Astrocyte of the spinal cord (primary cell): ENCODE data around the gene SPINK9.
A peak's percentile ranks its signal among the peaks of the same experiment; 100 is the strongest.

ENCODE experiments used
- DNase-seq: peaks from one replicate; pipeline ENCODE4 v3.0.0; 2011; ENCODE audit warnings: low read depth, low spot score
- H3K4me3 ChIP-seq: 2 replicates; pipeline ENCODE4 v1.5.1; 2011; ENCODE audit warnings: low read depth, mild to moderate bottlenecking, low read length, moderate library complexity
- CTCF ChIP-seq: IDR thresholded peaks from 2 replicates; pipeline ENCODE4 v1.5.1; 2012; ENCODE audit warnings: low read depth, mild to moderate bottlenecking, low read length, inconsistent platforms
- in situ Hi-C: cut with HindIII; loops from 2 replicates; pipeline ENCODE4 v1.10.0; 2017; ENCODE audit warnings: low sequenced_read_pairs

Gene SPINK9

GRCh38 chr5:148385094-148385493 lies 49.7 kb downstream of the SPINK9 start:
- in situ Hi-C loops, result no loop called here
- no peak overlapping the region for H3K4me3 ChIP-seq
- no peak for TF ChIP-seq CTCF
- no peak for DNase-seq

- DNase-seq, result no peak
- in situ Hi-C loops, result no loop called here
- TF ChIP-seq CTCF, result no peak
- no peak overlapping the region for H3K4me3 ChIP-seq
Measured at GRCh38 chr5:148386041-148386440, 50.7 kb downstream of the SPINK9 start.

GRCh38 chr5:148387325-148387724 lies 52.0 kb downstream of the SPINK9 start:
- DNase-seq, result peak; percentile 69
- in situ Hi-C loops, result no loop called here
- H3K4me3 ChIP-seq, result no peak overlapping the region
- TF ChIP-seq CTCF, result no peak

DNA sequence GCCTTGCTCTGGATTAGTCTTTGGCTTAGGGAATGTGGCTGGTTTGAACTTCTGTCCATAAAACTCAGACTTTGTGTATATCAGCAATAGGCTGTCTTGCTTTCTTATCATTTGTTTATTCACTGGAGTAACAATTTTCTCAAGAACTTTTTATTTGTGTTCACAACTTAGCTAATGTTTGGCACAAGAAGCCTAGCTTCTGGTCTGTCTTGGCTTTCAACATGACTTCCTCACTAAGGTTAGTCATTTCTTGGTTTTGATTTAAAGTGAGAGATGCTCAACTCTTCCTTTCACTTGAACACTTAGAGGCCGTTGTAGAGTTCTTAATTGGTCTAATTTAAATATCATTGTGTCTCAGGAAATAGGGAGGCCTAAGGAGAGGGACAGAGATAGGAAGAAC lies 53.3 kb downstream of the SPINK9 start:
- no peak for TF ChIP-seq CTCF
- DNase-seq, result no peak
- no peak overlapping the region for H3K4me3 ChIP-seq
- in situ Hi-C loops, result no loop called here
